HFF-Myc (cell line): Measurements from ENCODE around the gene ZNF883.

Experiments
- DNase-seq: peaks from one replicate; pipeline ENCODE4 v3.0.0-alpha.2; 2011; ENCODE audit warnings: low read depth; ENCODE audit errors: extremely low read depth
- H3K4me3 ChIP-seq: replicated peaks from 2 replicates; pipeline ENCODE4 v1.5.1; 2011; ENCODE audit warnings: low read depth, mild to moderate bottlenecking, control low read depth, low read length
- TF ChIP-seq, protein P1 (sequence below): IDR thresholded peaks from 2 replicates; pipeline ENCODE4 v1.5.1; 2012; ENCODE audit warnings: mild to moderate bottlenecking, low read depth, low read length, control low read depth; ENCODE audit errors: missing control alignments

Gene ZNF883

GRCh38 chr9:113018247-113018646 lies 6.3 kb upstream of the ZNF883 start:
- TF ChIP-seq, protein P1, sequence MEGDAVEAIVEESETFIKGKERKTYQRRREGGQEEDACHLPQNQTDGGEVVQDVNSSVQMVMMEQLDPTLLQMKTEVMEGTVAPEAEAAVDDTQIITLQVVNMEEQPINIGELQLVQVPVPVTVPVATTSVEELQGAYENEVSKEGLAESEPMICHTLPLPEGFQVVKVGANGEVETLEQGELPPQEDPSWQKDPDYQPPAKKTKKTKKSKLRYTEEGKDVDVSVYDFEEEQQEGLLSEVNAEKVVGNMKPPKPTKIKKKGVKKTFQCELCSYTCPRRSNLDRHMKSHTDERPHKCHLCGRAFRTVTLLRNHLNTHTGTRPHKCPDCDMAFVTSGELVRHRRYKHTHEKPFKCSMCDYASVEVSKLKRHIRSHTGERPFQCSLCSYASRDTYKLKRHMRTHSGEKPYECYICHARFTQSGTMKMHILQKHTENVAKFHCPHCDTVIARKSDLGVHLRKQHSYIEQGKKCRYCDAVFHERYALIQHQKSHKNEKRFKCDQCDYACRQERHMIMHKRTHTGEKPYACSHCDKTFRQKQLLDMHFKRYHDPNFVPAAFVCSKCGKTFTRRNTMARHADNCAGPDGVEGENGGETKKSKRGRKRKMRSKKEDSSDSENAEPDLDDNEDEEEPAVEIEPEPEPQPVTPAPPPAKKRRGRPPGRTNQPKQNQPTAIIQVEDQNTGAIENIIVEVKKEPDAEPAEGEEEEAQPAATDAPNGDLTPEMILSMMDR: no peak
- H3K4me3 ChIP-seq: no peak overlapping the region
- DNase-seq: no peak

DNA sequence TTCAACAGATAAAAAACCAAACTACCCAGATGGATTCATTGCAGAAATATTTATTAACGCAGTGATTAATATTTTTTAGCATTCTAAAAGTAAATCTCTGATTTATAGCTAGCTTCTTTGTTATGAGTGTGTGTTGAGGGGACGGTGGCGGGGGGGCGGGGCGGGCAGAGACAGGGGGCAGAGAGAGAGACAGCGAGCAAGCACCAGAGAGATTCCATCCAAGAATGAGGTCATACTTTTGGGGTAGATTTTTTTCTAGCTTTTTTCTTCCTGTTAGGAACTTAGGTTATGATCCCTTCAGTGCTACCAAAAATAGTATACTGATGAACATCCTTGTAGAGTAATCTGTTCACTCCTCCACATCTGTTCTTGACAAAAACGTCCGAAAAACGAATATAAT lies 500 bp upstream of the ZNF883 start:
- TF ChIP-seq, protein P1: no peak
- DNase-seq: no peak
- H3K4me3 ChIP-seq: no peak overlapping the region

GRCh38 chr9:113005777-113006176 lies 6.2 kb downstream of the ZNF883 start:
- TF ChIP-seq, protein P1: no peak
- no peak for DNase-seq
- H3K4me3 ChIP-seq: no peak overlapping the region

GRCh38 chr9:112997236-112997941 lies 14.6 kb downstream of the ZNF883 start:
- H3K4me3 ChIP-seq: no peak overlapping the region
- no peak for DNase-seq
- TF ChIP-seq, protein P1: no peak

- H3K4me3 ChIP-seq: no peak overlapping the region
- TF ChIP-seq, protein P1: peak; percentile 36
- DNase-seq: no peak
Measured at GRCh38 chr9:112971415-112971814, 40.6 kb downstream of the ZNF883 start.

GRCh38 chr9:112970939-112971338 lies 41.1 kb downstream of the ZNF883 start:
- no peak for DNase-seq
- H3K4me3 ChIP-seq: no peak overlapping the region
- TF ChIP-seq, protein P1: no peak

- no peak overlapping the region for H3K4me3 ChIP-seq
- TF ChIP-seq, protein P1: no peak
- no peak for DNase-seq
Measured at GRCh38 chr9:112969730-112970129, 42.3 kb downstream of the ZNF883 start.
